SH-SY5Y (cell line): ENCODE data around the gene PAM16.

Source experiments
- GATA2 ChIP-seq: IDR thresholded peaks from 2 replicates; pipeline ENCODE4 v1.6.1; 2011; ENCODE audit warnings: mild to moderate bottlenecking, low read depth, low read length
- GATA3 ChIP-seq: IDR thresholded peaks from 2 replicates; pipeline ENCODE4 v1.6.1; 2011; ENCODE audit warnings: low read depth, mild to moderate bottlenecking, low read length, moderate library complexity

PAM16 gene

GRCh38 chr16:4317532-4318450 is 33.3 kb downstream of the PAM16 start:
- TF ChIP-seq GATA3: no peak
- TF ChIP-seq GATA2: no peak

- TF ChIP-seq GATA2 (no peak), GATA3 (no peak)
These were observed 34.1 kb downstream of the PAM16 start for GRCh38 chr16:4316864-4317531.

GRCh38 chr16:4316108-4316863 is 34.8 kb downstream of the PAM16 start:
- no peak for TF ChIP-seq GATA2
- TF ChIP-seq GATA3: no peak

GRCh38 chr16:4315186-4316107 is 35.7 kb downstream of the PAM16 start, which contains the start of gene GLIS2:
Gene GLIS2, plus strand, starts transcription at chr16:4316067. Its CDS starts 16,214 bp downstream, at chr16:4332281.
- no peak for TF ChIP-seq GATA2
- no peak for TF ChIP-seq GATA3

- TF ChIP-seq GATA3 (no peak), GATA2 (no peak)
These were observed 36.5 kb downstream of the PAM16 start for GRCh38 chr16:4314532-4315185.

GRCh38 chr16:4313563-4314531 is 37.3 kb downstream of the PAM16 start:
- no peak for TF ChIP-seq GATA2

GRCh38 chr16:4309833-4310266 is 41.3 kb downstream of the PAM16 start:
- no peak for TF ChIP-seq GATA2
- no peak for TF ChIP-seq GATA3

GRCh38 chr16:4309102-4309832 is 41.9 kb downstream of the PAM16 start:
- no peak for TF ChIP-seq GATA3
- TF ChIP-seq GATA2: no peak

- no peak for TF ChIP-seq GATA3
- TF ChIP-seq GATA2: no peak
These were observed 43.7 kb downstream of the PAM16 start for GRCh38 chr16:4307215-4308037.

- TF ChIP-seq GATA2: no peak
- TF ChIP-seq GATA3: no peak
These were observed 44.5 kb downstream of the PAM16 start for GRCh38 chr16:4306470-4307214.
